GM12801 (cell line): ENCODE data around the gene MAN2B2.

Experiments used
- TF ChIP-seq, protein P1 (sequence below): IDR thresholded peaks from one replicate; pipeline ENCODE4 v1.5.1; 2011; ENCODE audit warnings: control low read depth; ENCODE audit not compliant: insufficient read length; ENCODE audit errors: extremely low read depth

MAN2B2 gene

DNA sequence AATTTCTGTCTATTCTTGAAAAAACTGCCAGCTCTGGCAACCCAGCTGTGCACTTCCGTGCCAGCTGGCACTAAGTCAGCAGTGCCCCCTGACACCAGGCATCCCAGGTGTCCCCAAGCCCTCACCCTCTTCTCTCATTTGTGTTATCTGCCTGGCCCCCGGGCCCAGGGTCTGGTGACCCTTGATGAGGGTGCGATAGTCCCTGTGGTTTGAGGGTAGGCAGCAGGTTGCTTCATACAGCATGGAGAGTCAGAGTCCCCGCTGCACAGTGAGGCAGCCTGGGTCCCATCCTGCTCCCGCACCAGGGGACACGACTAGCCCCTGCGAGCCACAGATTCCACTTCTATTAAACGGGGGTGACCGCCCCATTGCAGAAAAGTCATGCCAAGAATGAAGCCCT lies 1.9 kb downstream of the MAN2B2 start:
- TF ChIP-seq, protein P1, sequence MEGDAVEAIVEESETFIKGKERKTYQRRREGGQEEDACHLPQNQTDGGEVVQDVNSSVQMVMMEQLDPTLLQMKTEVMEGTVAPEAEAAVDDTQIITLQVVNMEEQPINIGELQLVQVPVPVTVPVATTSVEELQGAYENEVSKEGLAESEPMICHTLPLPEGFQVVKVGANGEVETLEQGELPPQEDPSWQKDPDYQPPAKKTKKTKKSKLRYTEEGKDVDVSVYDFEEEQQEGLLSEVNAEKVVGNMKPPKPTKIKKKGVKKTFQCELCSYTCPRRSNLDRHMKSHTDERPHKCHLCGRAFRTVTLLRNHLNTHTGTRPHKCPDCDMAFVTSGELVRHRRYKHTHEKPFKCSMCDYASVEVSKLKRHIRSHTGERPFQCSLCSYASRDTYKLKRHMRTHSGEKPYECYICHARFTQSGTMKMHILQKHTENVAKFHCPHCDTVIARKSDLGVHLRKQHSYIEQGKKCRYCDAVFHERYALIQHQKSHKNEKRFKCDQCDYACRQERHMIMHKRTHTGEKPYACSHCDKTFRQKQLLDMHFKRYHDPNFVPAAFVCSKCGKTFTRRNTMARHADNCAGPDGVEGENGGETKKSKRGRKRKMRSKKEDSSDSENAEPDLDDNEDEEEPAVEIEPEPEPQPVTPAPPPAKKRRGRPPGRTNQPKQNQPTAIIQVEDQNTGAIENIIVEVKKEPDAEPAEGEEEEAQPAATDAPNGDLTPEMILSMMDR = no peak

DNA sequence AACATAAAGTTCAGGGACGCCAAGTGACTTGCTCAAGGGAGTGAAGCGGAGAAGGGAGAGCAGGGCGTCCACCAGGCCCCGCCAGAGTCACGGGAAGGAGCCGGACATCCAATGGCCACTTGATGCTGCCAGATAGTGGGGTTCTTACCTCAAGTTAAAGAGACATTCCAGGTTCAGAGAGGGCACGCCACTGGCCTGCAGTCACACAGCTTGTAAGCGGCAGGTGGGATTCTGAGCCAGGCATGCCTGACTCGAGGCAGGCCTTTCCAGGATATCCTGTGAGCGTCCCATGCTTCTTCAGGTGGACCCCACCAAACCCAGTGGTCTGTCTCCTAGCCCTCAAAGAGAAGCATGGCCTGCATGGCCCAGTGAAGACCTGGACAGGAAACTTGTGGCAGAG lies 2.4 kb downstream of the MAN2B2 start:
- TF ChIP-seq, protein P1 = no peak

DNA sequence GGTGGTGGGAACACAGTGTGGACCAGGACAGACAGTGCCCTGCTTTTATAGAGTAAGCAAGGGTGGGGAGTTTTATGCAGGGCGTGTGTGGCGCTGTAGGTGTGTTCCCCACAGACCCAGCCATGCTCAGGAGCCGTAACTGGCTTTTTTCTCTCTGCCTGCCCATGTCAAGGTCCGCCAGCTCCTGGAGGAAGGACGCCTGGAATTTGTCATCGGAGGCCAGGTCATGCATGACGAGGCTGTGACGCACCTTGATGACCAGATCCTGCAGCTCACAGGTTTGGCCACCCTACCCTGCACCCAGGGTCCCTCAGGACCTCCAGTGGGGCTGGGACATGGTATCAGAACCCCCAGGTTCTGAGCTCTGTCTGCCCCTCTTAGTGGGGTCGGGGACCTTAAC lies 3.2 kb downstream of the MAN2B2 start:
- TF ChIP-seq, protein P1 = no peak

DNA sequence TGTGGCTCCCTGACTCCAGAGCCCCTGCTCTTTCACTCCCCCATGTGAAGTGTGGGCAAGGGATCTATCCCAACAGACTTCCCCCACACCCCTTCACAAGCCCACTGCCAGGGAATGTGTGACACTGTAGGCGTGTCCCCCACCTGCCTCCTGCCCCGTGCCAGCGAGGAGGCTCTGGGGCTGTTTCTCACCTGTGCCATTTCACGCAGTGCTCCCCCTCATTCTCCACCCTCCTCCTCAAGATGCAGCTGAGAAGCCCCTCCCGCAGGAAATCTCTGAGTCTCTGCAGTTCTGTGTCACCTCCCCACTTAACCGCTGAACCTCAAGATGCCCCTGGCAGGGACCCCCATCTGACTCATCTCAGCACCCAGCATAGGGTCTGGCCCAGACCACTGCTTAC lies 5.4 kb downstream of the MAN2B2 start:
- TF ChIP-seq, protein P1 = no peak

DNA sequence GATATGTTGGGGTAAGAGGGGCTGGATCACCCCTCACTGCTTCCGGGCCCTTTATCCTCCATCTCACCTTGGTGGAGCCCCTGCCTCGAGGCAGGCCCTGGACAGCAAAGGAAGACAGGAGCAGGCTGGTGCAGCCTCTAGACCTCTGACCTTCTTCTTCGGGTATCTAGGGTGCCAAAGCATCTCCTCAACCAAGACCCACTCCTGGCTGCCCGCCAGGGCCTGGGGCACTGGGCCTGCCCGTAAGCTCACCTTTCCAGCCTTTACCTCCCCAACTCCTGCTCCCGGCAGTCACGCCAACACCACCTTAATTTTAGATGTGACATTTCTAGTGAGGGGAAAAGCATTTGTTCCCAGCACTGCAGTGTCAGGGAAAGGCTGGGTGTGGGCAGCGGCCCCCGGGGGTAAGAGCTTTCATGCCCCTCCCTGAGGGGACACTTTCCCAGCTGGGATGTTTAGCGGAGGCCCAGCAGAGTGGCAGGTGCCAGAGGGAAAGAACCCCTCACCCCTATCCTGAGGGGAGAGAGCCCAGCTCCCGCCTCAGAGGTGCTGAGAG lies 6.7 kb downstream of the MAN2B2 start:
- TF ChIP-seq, protein P1 = no peak

DNA sequence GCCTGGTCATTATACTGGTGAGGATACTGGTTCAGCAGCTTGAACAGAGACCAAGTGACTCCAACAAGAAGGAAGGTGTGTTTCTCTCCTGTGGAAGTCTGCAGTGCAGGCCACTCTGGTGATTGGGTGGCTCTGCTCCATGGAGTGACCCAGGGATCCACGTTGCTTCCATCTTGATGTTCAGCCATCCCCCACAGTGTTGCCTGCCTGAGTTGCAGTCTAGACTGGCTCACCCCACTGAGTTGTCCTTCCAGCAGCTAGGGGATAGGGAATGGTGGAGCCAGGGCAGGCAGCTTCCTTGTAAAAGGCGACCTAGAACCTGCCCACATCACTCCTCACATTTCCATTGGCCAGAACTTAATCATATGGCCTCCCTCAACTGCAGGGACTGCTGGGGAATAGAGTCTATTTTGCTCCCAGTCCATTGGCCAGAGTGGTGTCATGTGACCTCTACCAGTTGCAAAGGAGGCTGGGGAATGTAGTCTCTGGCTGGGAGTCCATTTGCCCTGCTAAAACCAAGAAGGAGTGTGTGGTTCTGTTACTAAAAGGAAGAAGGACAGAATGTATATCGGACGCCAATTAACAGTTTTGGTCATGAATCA lies 8.0 kb downstream of the MAN2B2 start:
- TF ChIP-seq, protein P1 = no peak

DNA sequence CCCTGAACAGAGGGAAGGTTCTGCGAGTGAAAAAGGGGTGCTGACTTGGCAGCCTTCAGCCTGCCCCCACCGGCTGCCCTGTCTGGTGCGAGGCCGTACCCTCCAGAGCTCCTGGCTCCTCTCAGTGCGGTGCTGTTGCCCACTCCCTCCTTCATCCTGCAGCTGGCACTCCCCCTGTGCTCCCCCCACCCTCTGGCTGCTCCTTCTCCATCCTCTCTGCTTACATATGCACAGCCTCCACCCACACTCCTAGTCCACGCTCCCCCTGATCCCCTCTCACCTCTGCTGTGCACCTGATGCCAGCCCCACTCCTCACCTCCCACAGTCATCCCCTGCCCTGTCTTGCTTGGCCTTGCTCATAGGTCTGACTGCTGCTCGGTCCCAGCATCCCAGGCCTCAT lies 9.9 kb downstream of the MAN2B2 start:
- TF ChIP-seq, protein P1 = no peak
